GM10248 (cell line): ENCODE measurements around the gene FRMD4B.

Experiments used
- CTCF ChIA-PET: fragments of 300-600 bp; sonication (Branson Sonifier 250); formaldehyde crosslinking; extraction: SDS; loops from one replicate; lab custom pipeline; 2021; ENCODE audit warnings: antibody characterized with exemption; lab: Yijun Ruan, JAX
- POLR2A ChIA-PET: fragments of 350-650 bp; sonication (Branson Sonifier 250); formaldehyde crosslinking; extraction: SDS; loops from one replicate; lab custom pipeline; 2020; ENCODE audit warnings: antibody characterized with exemption; lab: Yijun Ruan, JAX
- DNase-seq: peaks from one replicate; pipeline ENCODE4 v3.0.0; 2012; ENCODE audit errors: extremely low spot score
- CTCF ChIP-seq: IDR thresholded peaks from 2 replicates; pipeline ENCODE4 v1.5.1; 2012; ENCODE audit warnings: mild to moderate bottlenecking, low read depth; ENCODE audit errors: extremely low read depth, missing control alignments, control extremely low read depth

FRMD4B gene

GRCh38 chr3:69417541-69418078 is 31.7 kb upstream of the FRMD4B start:
- CTCF ChIA-PET = interaction anchor here (0.8 to 1.6 kb wide), 3 partner anchors 11 to 256 kb away, joined by 3 read pairs; no protein-coding TSS in a partner anchor

GRCh38 chr3:69413551-69414207 is 27.8 kb upstream of the FRMD4B start:
- CTCF ChIA-PET = interaction anchor here (0.8 to 4.4 kb wide), 5 partner anchors 8 to 253 kb away, joined by 3 to 17 read pairs (median 4); no protein-coding TSS in a partner anchor
- no peak for TF ChIP-seq CTCF
- DNase-seq = no peak
- POLR2A ChIA-PET = no interaction called here

More at GRCh38 chr3:69417541-69418078, 31.7 kb upstream of the FRMD4B start:
- POLR2A ChIA-PET = no interaction called here
- no peak for DNase-seq
- no peak for TF ChIP-seq CTCF

GRCh38 chr3:69411346-69411745 is 25.5 kb upstream of the FRMD4B start:
- no peak for DNase-seq
- TF ChIP-seq CTCF = no peak
- CTCF ChIA-PET = interaction anchor here (0.7 to 5.1 kb wide), 10 partner anchors 9 to 253 kb away, joined by 3 to 54 read pairs (median 4); no protein-coding TSS in a partner anchor
- POLR2A ChIA-PET = no interaction called here

- DNase-seq = peak; percentile 43
- TF ChIP-seq CTCF = peak; percentile 90
- CTCF ChIA-PET = interaction anchor here (0.6 to 5.1 kb wide), 38 partner anchors 8 to 304 kb away, joined by 3 to 54 read pairs (median 5); no protein-coding TSS in a partner anchor
- POLR2A ChIA-PET = interaction anchor here (0.6 kb wide), 1 partner anchor 270 kb away, joined by 3 read pairs; no protein-coding TSS in a partner anchor
Measured at GRCh38 chr3:69410301-69410700, 24.4 kb upstream of the FRMD4B start.

GRCh38 chr3:69409831-69410230 is 23.9 kb upstream of the FRMD4B start:
- DNase-seq = no peak
- no peak for TF ChIP-seq CTCF
- CTCF ChIA-PET = interaction anchor here (0.6 to 5.1 kb wide), 37 partner anchors 9 to 304 kb away, joined by 3 to 54 read pairs (median 5); no protein-coding TSS in a partner anchor
- POLR2A ChIA-PET = interaction anchor here (0.6 kb wide), 1 partner anchor 270 kb away, joined by 3 read pairs; no protein-coding TSS in a partner anchor

- ChIA-PET POLR2A (no interaction called here), CTCF (interaction anchor here (1.0 to 5.1 kb wide), 16 partner anchors 10 to 289 kb away, joined by 3 to 54 read pairs (median 11); no protein-coding TSS in a partner anchor)
- no peak for TF ChIP-seq CTCF
- no peak for DNase-seq
Measured at GRCh38 chr3:69409011-69409410, 23.1 kb upstream of the FRMD4B start.
